Measurements from ENCODE around the gene MYL5.
"Not testable (repeated sequence)": the region's sequence is repeated elsewhere in the genome, so short reads cannot be mapped to it uniquely, and the experiment has no call there.

The MYL5 gene

GRCh38 chr4:657834-658667, 16.3 kb upstream of the MYL5 start:
- DNase-seq: no peak

DNA sequence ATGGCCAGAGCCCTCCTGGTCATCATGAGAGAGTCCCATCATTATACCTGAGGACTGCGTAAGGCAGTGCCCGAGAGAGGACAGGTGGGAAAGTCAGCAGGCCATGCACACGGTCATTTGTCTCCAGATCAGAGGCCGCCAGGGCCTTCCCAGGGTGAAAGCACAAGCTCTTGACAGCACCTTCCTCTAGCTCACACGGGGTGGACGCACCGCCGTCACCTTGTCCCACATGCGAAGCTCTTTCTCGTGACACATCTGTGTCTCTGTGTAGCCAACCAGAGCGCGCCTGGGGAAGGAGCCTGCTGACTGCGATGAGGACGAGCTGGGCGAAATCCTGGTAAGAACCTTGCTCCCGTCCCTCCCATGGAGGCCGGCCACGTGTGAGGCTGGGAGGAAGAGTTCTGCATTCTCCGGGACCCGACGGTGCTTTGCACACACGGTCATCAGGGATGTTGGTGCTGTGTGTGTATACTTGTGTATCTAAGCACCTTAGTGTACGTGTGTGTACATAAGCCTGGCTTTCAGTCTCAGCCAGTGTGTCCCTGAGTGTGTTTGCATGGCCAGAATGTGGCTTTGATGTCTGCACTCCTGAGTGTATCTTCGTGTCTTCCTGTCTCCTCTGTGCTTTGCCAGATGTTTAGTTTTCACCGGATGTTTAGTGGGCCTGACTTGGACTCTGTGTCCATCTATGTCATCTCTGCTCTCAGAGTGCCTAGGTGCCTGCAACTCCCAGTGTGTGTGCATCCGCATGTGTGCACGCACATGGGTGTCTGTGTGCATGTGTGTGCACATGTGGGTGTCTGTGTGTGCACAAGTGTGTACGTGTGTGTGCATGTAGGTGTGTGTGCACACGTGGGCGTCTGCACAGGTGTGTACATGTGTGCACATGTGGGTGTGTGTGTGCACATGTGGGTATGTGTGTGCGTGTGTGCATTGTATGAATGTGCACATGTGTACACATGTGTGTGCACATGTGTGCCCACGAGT, 15.4 kb upstream of the MYL5 start:
- no peak for DNase-seq

- no peak for DNase-seq
Measured at GRCh38 chr4:659851-660250, 14.5 kb upstream of the MYL5 start.

DNA sequence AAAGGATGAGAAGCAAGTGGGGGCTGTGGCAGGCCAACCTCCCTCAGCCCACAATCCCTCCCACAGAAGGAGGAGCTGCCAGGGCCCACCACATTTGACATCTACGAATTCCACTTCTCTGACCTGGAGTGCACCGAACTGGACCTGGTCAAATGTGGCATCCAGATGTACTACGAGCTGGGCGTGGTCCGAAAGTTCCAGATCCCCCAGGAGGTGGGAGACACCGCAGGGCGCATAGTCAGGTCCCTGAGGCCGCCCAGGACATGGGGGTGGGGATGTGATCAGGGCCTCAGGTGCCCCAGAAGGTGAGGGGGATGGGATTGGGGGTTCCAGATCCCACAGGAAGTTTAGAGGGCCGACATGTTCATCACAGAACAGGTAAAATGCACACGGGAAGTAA, 13.9 kb upstream of the MYL5 start:
- DNase-seq: no peak

- DNase-seq: no peak
Measured at GRCh38 chr4:661231-661630, 13.1 kb upstream of the MYL5 start.

- DNase-seq: no peak
Measured at GRCh38 chr4:661881-662761, 12.2 kb upstream of the MYL5 start.

GRCh38 chr4:663046-663437, 11.3 kb upstream of the MYL5 start:
- DNase-seq: no peak

- DNase-seq: peak; percentile 42
Measured at GRCh38 chr4:663438-664428, 10.6 kb upstream of the MYL5 start.

GRCh38 chr4:664713-665231, 9.6 kb upstream of the MYL5 start:
- DNase-seq: no peak

DNA sequence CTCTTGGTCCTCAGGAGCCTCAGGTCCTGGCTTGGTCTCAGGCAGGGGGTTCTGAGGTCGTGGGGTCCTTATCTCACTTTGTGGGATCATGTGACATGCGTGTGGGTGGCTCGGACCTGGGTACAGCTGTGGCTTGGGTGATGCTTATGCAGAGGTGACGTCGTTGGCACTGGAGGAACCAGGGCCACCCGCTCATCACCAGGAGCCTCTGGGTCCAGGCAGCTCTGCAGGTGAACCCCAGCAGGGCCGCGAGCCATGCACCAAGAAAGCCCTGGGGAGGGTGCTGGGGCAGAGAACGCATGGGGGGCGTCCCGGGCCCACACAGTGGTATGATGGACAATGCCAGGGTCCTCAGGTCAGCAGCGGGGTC, 9.0 kb upstream of the MYL5 start:
- no peak for DNase-seq

GRCh38 chr4:665751-666435, 8.4 kb upstream of the MYL5 start:
- no peak for DNase-seq

DNA sequence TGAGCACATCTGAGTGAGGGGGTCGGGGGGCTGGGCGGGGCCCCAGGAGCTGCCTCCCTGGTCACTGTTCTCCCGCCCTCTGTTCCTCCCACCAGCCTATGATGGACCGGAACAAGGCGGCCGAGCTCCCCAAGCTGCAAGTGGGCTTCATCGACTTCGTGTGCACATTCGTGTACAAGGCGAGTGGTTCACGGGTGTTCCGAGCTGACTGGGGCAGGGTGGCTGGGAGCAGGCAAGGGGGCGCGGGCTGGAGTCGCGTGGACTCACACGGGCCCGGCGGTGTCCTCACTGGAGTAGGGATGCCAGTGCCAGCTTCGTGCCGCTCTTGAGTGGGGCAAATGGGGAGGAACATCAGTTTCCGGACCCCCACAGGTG, 7.9 kb upstream of the MYL5 start:
- no peak for DNase-seq

- DNase-seq: no peak
Measured at GRCh38 chr4:666822-667544, 7.4 kb upstream of the MYL5 start.

GRCh38 chr4:667545-667925, 6.8 kb upstream of the MYL5 start:
- DNase-seq: no peak

DNA sequence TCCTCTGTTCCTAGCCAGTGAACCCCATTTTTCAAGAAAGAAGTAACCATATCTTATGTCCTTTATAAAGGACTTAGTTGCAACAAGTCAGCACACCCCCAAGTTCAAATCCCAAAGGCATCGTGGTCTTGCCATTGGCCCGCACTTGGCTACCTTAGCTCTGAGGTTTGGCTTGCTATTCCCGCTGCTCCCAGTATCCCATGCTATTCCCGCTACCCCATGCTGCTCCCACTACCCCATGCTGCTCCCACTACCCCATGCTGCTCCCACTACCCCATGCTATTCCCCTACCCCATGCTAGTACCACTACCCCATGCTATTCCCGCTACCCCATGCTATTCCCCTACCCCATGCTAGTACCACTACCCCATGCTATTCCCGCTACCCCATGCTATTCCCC, 6.1 kb upstream of the MYL5 start:
- DNase-seq: not testable (repeated sequence)

DNA sequence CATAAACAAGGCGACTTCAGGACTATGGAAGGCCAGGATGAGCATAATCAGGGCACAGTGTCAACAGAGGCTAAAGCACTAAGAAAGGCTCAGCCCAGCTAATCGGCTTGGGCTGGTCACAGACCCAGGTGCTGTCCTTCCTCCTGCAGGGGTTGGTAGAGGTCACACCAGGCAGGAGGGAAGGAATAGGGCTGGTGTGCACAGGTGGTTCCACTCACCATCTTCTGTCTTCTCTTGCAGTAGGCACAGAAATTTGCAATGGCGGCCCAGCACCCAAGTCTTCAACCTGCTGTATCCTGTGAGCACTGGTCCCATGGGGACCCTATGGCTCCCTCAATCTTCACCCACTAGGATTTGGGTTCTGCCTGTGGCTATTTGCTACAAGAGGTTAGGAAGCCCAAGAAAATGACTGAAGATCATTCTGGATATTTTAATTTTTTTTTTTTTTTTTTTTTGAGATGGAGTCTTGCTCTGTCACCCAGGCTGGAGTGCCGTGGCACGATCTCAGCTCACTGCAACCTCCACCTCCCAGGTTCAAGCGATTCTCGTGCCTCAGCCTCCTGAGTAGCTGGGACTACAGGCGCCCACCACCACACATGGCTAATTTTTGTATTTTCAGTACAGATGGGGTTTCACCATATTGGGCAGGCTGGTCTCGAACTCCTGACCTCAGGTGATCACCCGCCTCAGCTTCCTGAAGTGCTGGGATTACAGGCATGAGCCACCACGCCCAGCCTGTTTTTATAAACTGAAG, 4.4 kb upstream of the MYL5 start:
- DNase-seq: not testable (repeated sequence)

DNA sequence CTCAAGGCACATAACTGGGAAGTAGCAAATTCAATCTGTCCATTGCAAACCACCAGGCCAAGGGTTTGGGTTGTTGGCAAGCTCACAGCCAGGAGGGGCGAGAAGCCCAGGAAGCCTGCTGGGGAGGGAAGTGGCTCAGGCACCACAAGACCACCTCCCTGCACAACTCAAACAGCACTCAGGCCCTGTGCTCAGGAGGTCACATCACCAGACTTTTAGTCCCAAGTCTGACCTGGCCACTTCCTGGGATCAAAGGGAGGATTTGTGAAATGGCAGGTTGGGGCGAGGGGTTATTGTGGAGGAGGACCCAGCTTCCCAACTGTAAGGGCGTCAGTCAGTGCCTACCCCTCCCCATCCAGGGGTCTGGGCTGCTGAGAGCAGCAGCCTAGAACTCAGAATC, 2.6 kb upstream of the MYL5 start:
- no peak for DNase-seq

DNA sequence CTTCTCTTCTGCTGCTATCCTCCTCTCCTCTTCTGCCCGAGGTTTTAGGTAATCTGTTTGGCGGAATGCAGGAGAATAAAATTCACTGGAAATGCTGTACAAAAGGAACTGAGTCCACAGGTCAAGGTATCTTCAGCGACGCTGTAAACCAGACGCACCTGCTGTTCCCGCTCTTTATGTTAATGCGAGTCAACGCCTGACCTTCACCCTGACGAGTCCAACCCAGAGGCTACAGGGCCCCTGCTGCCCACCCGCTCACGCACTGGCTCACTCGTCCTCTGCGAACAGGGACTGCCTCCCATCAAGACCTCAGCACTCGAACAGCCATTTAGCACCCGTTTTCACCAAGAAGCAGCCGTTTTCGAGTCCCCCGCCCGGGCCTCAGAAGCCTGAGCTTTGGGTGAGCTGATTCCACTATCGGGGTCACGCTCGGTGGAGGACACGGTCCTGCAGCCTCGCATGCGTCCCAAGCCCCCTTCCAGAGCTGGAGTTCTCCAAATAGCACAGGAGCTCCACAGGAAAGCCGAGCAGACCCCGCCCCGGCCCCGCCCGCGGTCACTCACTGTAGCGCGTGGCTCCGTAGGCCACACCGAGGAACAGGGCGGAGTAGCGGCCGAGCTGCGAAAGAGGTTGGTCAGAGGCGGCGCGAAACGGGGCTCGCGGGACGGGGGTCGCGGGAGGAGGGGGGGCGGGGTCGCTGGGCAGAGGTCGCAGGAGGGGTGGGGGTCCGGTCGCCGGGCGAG, 822 bp upstream of the MYL5 start:
- DNase-seq: no peak

All from NK-92 treated with Interleukin-12 subunit alpha and Interleukin-12 subunit beta, amount 100 ng/mL, for 24 hours (cell line).